RPMI8226 (cell line): ENCODE results near the gene CD3E.
A peak's percentile ranks its signal among the peaks of the same experiment; 100 is the strongest.
"Not testable (repeated sequence)": the region's sequence is repeated elsewhere in the genome, so short reads cannot be mapped to it uniquely, and the experiment has no call there.

ENCODE experiments used
- DNase-seq: peaks from one replicate; pipeline ENCODE4 v3.0.0-alpha.2; 2015

Gene CD3E

DNA sequence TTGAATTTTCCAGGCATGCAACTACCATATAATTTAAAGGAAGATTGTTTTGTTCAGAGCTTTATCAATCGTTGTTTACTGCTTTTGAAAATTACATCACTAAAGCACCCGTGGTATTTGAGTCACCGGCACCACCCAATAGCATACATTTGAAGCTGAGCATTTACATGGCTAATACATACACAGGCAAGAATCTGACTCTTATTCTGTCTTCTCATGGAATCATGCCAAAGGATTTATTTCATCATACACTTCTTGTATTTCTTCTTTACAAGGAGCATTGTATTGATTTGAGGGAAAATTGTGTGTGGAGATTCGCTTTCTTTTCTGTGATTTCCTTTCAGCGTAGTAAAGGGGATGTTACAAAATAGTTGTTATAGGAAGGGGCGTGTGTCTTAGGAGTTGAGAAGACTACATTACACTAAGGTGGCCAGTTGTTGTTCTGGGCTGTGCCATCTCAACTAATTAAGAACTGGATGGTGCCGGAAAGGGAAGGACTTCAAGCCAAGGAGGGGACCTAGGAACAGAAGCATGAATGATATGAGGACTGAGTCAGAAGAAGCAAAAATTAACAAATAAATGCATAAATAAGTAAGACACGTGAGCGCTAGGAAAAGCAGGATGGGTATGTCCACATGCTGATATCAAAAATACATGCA lies 12.9 kb upstream of the CD3E start:
- no peak for DNase-seq

DNA sequence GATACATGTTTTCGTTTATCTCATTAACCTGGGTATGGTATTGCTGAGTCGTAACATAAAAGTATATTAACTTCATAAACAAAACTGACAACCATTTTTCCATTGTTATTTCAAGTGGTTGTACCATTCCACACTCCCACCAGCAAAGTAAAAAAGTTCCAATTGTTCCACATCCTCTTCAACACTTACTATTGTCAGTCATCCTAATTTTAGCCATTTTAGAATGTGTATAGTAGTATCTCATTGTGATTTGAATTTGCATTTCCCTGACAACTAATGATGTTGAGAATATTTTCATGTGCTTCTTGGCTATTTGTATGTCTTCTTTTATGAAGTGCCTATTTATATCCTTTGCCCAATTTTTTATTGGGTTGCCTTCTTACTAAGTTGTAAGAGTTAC lies 10.5 kb upstream of the CD3E start:
- DNase-seq = no peak

DNA sequence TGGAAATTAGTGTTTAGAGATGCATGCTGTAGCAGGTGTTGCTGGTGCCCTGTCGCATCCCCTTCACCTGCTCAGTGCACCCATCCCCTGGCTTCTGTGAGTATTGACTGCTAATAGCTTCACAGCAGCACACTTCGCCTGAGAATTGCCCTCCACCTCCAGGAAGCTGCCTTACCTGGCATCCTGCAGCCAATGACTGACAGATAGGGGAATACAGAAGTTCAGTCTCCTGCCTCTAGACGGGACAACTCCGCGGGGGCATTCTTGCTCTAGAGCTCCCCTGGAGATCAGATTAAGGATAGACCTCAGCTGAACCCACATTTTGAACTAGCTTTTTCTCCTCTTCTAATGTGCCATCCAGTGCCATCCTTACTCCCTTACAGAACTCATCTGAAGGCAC lies 9.3 kb upstream of the CD3E start:
- peak; percentile 21 for DNase-seq

DNA sequence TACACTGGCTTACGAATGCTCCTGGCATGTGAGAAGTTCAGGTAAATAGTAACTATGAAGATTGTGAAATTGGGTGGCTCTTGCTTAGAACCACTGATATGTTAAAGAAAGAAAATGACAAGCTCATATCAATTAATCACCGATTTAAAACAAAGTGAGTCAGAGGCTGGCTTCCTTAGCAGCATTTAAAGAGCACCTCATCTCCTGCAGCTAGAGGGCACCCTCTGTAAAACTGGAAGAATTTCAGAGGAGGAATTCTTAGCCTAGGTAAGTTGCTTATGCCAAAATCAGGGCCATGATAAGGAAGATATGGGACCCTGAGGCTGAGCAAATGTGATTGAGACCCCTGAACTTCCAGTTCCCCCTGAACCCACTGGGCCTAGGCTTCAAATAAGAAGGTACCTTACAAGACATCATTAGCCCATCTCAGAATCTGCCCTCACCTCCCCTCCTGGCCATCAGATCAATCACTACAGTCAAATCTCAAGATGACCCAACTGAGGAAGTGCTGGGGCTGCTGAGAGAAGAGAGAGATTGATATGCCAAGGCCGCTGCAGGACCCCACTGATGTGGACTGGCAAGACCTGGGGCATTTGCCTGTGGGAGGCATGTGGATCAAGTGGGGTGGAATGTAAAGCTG lies 8.6 kb upstream of the CD3E start:
- peak; percentile 42 for DNase-seq

DNA sequence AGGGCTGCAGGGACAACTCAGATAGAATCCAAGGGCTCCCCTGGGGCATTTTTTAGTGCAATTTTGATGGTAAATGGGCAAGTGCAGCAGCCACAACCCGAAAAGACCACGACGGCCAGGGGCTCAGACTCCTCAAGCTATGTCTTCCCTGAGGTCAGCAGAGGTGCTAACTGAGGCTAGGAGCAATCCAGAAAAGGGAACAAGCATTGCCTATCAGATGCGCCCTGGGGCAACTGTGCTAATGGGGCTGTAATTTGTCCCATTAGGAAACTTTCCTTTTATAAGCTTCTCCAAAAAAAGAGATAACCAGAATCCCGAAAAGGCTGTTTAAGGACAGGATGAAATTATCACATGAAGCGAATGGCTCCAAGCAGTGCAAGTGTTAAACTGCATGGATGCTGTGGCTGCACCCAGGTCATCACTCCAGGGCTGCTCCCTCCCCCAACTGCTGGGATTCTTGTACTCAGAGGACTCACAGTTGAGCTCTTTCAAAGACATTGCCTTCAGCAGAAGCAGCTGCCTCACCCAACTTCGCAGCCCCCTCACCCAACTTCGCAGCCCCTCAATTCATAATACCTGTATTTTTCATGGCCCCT lies 2.8 kb upstream of the CD3E start:
- no peak for DNase-seq

DNA sequence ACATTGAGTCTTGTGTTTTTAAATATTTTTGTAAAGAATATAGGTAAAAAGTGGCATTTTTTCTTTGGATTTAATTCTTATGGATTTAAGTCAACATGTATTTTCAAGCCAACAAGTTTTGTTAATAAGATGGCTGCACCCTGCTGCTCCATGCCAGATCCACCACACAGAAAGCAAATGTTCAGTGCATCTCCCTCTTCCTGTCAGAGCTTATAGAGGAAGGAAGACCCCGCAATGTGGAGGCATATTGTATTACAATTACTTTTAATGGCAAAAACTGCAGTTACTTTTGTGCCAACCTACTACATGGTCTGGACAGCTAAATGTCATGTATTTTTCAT lies 333 bp upstream of the CD3E start:
- DNase-seq = no peak

DNA sequence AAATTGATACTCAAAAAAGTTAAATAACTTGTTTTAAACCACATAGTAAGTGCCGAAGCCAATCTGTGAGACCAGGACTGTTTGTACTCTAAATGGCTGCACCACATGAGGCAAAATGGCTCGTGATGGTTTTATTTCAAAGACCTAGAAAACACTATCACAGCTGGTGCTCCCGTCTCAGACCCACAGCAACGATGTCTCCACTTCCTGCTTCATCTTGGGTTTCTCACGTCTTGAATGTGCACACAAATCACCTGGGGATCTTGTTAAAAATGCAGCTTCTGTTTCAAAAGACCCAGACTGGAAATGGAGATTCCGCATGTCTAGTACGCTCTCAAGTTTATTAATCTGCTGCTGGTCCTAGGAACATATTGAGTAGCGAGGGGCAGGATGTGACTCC lies 1.2 kb downstream of the CD3E start:
- no peak for DNase-seq

DNA sequence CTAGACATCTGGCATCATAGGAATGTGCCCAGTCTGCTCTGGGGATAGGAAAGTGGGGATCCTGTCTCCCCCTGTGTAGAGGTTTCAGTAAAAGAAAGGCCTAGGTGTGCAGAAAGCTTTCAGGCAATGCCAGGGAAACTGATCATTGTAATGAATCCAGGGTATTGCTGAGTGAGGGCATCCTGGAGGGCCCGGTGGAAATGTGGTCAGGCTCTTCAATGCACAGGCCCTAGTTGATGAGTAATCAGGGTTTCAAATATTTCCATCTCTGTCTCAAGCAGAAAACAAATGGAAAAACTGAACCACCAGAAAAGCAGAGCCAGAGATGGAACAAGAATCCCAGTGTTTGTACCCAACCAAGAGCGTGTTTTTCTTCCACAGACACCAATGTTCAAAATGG lies 2.0 kb downstream of the CD3E start:
- DNase-seq = no peak

DNA sequence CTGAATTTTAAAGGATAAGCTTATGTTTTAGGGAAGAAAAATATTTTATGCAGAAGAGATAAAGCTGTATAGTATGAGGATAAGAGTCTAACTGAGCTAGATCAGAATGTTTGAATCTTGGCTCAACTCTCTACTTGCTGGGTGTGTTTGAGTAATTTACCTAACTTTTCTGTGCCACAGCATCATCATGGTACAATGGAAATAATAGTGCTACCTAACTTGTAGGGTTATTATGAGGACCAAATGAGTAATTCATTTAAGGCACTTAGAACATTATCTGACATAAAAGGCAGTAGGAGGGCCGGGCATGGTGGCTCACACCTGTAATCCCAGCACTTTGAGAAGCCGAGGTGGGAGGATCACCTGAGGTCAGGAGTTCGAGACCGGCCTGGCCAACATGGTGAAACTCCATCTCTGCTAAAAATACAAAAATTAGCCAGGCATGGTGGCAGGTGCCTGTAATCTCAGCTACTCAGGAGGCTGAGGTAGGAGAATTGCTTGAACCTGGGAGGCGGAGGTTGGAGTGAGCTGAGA lies 4.5 kb downstream of the CD3E start:
- not testable (repeated sequence) for DNase-seq

DNA sequence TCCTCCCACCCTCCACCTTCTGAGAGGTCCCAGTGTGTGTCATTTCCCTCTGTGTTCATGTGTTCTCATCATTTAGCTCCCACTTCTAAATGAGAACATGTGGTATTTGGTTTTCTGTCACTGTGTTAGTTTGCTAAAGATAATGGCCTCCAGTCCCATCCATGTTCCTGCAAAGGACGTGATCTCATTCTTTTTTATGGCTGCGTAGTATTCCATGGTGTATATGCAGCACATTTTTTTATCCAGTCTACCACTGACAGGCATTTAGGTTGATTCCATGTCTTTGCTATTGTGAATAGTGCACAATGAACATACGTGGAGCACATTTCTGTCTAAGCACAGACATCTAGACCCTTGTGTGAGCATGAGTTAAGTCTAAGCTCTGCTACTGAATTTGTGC lies 5.7 kb downstream of the CD3E start:
- no peak for DNase-seq

DNA sequence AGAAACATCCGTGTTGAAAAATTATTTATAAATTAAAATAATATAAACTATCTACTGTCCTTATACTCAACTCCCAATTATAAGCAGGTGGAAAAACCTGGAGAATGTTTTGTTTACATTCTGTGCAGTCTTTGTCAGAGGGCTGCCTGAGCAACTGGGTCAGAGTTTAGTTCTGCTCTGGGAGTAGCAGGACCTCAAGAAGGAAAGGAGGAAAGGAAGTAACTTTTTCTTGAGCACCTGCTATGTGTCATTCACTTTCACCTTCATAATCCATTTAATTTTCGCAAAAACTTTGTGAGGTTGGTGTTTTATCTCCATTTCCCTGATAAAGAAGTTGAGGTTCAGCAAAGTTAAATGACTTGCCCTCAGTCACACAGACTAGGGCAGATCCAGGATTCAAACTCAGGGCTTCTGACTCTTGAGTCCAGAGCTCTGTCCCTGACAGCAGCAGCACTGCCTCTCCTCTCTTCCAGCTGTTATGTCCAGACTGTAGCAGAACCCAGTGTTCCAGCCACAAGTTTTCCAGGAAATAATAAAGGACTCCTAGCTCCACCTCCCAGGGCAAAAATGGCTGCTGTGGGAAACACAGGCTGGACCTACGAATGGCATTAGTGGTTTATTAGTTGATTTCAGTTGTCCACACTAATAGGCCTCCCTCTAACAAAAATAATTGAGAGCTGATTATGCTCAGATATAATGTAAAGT lies 6.4 kb downstream of the CD3E start:
- DNase-seq = no peak

DNA sequence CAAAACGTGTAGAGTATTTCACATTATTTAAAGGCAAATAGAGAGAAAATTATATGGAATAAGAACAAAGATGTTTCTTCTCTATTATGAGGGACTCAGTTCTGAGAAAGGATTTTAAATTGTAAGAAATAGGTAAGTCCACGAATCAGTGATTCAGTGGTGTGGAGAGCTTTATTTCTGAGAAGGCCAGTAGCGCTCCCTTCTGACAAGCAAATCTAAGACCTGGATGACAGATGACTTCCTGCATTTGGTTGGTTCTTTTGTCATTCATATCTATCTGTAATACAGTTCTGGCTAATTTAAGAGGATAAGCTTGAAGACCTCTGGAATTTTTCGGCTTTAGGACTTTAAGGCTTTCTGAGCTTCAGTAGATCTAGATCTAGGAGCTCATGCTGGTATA lies 7.0 kb downstream of the CD3E start:
- DNase-seq = no peak

DNA sequence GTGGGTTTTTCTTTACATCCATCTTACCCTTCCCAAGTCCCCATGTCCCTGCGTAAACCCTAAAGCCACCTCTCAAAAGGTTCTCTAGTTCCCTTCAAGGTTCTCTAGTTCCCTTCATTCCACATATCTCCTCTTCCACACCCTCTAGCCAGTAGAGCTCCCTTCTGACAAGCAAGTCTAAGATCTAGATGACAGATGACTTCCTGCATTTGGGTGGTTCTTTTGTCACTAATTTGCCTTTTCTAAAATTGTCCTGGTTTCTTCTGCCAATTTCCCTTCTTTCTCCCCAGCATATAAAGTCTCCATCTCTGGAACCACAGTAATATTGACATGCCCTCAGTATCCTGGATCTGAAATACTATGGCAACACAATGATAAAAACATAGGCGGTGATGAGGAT lies 7.8 kb downstream of the CD3E start:
- DNase-seq = no peak

DNA sequence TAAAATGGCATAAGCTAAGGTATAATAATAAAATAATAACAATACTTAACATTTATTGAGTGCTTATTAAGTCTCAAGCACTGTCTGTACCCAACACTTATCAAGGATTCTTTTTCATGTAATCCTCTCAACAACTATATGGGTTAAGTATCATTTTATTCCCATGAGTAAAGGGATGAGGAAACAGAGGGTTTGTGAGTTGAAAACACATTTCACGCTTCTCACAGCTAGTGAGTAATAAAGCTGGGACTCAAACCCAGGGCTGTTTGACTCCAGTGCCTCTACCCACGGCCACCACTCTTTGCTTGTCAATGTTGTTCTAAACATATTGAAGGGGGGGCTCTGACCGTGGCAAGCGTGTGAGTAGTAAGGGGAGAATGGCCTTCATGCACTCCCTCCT lies 8.7 kb downstream of the CD3E start:
- DNase-seq = no peak

DNA sequence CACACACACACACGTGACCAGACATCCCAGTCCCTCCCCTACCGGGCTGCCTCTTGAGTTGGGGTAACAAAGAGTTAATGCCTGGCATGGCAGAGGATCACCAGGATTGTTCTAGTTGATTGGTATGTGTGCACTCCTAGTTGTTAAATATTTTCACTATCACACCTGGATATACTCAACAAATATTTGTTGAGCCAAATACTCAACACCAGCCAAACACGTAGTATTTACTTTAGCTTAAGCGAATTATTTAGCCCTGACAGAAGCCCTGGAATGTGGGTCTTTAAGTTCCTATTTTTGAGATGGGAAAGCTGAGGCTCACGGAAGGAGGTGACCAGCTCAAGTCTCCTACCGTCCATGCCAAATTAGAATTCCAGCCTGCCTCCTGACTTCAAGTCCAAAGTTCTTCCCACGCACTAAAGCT lies 10.5 kb downstream of the CD3E start:
- no peak for DNase-seq

DNA sequence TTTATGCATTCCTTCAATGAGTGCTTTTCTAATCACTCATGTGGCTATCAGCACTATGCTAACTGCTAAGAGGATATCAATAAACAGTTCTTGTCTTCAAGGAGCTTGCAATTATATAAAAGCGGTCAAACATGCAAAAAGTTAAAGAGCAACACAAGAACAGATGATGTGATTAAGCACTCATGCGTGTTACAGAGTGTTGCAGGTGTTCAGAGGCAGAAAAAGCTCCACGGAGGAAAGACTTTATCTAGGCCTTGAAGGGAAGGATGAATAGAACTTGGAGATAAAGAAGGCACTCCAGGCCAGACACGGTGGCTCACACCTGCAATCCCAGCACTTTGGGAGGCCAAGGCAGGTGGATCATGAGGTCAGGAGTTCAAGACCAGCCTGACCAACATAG lies 13.6 kb downstream of the CD3E start:
- DNase-seq = no peak

DNA sequence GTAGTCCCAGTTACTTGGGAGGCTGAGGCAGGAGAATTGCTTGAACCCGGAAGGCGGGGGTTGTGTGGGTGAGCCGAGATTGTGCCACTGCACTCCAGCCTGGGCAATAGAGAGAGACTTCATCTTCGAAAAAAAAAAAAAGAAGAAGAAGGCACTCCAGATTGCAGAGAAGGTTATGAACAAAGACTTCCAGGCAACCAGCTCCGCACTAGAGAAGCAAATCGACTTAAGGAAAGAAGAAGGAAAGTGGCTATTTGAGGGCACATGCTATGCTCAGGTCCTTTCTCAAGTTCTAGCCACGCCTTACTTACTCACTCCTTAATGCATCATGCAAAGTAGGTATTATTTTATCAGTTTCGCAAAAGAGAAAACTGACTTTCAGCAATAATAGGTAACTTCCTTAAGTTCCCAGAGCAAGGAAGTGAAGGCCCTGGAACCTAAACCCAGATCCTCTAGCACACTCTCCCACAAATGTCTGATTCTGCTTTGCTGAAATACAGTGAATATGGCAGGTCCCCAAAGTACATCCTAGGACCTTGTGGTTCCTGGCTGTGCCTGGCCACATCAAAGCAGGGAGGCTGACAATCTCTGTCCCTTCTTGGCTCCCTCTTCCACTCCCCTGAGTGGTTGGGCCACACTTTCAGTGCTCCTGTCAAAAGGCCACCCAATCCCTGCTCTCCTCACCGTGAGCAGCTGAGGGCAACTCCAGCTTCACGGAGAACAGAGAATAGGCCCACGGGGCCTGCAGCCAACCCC lies 14.2 kb downstream of the CD3E start:
- DNase-seq = no peak

DNA sequence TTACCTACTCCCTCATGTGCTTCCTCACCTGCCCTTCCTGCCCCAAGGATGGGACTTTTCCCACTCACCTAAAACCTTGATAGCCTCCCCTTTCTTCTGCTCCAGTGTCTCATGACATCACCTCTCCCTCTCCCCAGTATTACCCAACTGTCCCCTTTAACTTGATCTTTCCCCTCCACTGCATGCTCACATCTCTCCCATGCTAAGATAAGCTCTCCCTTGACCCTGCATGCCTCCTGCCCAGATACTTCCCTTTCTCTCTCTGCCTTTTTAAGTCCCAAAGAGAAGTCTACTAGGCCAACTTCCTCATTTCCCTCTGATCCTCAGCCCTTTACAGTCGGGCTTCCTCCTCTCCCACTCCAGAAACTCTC lies 14.8 kb downstream of the CD3E start:
- no peak for DNase-seq

DNA sequence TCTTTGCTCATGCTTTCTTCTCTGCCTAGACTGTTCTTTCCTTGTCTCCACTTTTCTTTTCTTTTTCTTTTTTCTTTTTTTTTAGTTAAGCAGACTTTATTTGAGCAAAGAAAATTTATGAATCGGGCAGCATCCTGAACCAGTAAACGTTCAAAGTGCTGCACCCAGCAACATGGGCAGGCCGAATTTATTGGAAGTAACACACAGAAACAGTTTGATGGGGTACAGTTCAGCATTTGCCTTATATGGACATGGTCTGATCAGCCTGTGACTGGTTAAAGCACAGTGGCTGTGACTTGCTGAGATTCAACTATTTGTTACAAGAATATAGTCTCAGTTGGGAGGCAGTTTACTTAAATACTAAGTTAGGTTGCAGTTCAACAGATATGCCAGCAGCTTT lies 16.0 kb downstream of the CD3E start:
- no peak for DNase-seq

DNA sequence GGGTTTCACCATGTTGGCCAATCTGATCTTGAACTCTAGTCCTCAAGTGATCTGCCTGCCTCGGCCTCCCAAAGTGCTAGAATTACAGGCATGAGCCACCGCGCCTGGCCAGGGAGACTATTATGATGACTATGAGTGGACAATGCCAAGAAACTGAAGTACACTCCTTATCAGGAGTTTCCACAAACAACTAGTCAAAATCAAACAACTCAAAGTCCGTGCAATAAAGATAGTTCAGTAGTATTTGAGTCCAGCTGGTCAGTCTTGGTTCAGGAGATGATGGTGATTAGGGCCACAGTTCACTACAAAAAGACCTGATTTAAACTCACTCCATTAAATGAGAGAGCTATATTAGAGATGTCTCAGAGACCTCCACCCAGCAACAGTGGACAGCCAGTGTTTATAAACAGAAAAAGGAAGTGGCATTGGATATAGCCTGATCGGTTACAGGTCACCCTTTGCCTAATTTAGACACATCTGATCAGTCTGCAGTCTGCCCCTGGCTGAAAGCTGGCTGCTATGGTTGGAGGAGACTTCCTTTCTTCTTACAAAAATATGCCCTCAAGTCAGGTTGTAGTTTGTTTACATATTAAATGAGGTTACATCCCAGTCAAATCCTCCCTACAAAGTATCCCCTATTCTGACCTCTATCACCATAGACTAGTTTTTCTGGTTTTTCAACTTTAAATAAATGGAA lies 17.0 kb downstream of the CD3E start:
- DNase-seq = no peak

DNA sequence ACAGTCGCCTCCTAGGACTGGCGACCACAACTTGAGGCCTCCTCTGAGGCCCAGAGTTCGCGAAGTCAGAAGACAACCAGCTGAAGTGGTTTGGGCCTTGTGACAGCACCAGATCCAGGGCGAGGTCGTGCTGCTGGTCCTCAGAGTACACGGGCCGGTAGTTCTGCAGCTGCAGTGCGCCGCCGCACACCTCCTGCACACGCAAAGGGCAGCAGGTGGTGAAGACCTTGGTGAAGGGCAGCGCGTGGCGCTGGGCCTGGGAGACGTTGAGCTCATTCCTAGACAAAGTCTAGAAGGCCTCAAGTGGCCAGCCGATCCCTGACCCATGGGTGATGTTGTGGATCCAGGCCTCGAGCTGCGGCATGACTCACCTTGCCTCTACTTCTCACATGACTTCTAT lies 18.2 kb downstream of the CD3E start:
- no peak for DNase-seq

DNA sequence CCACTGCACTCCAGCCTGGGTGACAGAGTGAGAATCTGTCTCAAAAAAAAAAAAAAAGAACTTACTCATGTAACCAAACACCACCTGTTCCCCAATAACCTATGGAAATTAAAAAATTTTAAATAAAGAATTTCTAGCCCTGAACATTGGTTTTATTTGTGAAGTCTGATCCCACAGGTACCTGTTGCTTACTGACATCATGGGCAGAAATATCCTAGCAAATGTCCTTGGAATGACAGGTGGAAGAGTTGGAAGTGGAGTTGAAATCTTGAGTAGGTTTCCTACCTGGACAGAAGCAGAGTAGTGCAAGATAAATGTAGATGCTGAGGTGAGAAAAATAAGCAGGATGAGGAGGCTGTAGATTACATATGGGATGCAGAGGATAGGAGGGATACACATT lies 20.8 kb downstream of the CD3E start:
- no peak for DNase-seq

DNA sequence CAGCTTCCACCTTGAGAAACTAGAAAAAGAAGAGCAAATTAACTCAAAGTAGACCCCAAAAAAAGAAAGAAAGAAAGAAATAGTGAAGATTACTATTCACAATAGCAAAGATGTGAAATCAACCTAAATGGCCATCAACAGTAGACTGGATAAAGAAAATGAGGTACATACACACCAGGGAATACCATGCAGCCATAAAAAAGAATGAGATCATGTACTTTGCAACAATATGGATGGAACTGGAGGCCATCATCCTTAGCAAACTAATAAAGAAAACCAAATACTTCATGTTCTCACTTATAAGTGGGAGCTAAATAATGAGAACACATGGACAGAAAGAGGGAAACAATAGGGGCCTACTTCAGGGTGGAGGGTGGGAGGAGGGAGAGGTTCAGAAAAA lies 24.2 kb downstream of the CD3E start:
- DNase-seq = no peak
